Loucy (cell line): ENCODE results near the gene NEUROD4.

ENCODE experiments used
- CTCF ChIP-seq: fragments of 200-600 bp; sonication (generic); conservative IDR thresholded peaks from 2 replicates; pipeline ENCODE4 v1.5.1; 2014; ENCODE audit warnings: mild to moderate bottlenecking, antibody characterized with exemption, low read length
- EZH2phosphoT487 ChIP-seq: fragments of 200-600 bp; IDR thresholded peaks from 2 replicates; pipeline ENCODE4 v1.6.1; 2018; ENCODE audit warnings: antibody characterized with exemption, mild to moderate bottlenecking, moderate library complexity, borderline replicate concordance

GRCh38 chr12:55041345-55042055, 21.7 kb downstream of the NEUROD4 start:
- no peak for TF ChIP-seq CTCF
- TF ChIP-seq EZH2phosphoT487, result no peak
